Ectodermal cell (in vitro differentiated cells): ENCODE measurements around the gene DUSP10.

ENCODE experiments used
- H3K27ac ChIP-seq: 2 replicates; pipeline ENCODE4 v1.7.0; 2013; ENCODE audit warnings: mild to moderate bottlenecking, low read depth, low read length; ENCODE audit not compliant: insufficient read depth, poor library complexity, severe bottlenecking
- H3K27me3 ChIP-seq: 2 replicates; pipeline ENCODE4 v1.7.0; 2013; ENCODE audit warnings: mild to moderate bottlenecking, low read length; ENCODE audit not compliant: insufficient read depth, control insufficient read depth, poor library complexity, severe bottlenecking
- H3K36me3 ChIP-seq: one replicate; pipeline ENCODE4 v1.7.0; 2013; ENCODE audit warnings: low read length; ENCODE audit not compliant: control insufficient read depth, insufficient read depth
- H3K4me1 ChIP-seq: one replicate; pipeline ENCODE4 v1.7.0; 2013; ENCODE audit warnings: low read length; ENCODE audit not compliant: control insufficient read depth, insufficient read depth
- H3K4me3 ChIP-seq: 2 replicates; pipeline ENCODE4 v1.7.0; 2013; ENCODE audit warnings: low read depth, low read length, control low read depth; ENCODE audit not compliant: insufficient read depth
- H3K9me3 ChIP-seq: 2 replicates; pipeline ENCODE4 v1.7.0; 2013; ENCODE audit warnings: mild to moderate bottlenecking, low read length, moderate library complexity; ENCODE audit not compliant: control insufficient read depth
- WGBS, 2 experiments: methylation state at CpG; one replicate each; pipeline ENCODE4 v1.1.7; 2013; ENCODE audit warnings: missing lambda C conversion rate in 2 of 2; 5-methylcytosine and 5-hydroxymethylcytosine counted together

DUSP10 gene

DNA sequence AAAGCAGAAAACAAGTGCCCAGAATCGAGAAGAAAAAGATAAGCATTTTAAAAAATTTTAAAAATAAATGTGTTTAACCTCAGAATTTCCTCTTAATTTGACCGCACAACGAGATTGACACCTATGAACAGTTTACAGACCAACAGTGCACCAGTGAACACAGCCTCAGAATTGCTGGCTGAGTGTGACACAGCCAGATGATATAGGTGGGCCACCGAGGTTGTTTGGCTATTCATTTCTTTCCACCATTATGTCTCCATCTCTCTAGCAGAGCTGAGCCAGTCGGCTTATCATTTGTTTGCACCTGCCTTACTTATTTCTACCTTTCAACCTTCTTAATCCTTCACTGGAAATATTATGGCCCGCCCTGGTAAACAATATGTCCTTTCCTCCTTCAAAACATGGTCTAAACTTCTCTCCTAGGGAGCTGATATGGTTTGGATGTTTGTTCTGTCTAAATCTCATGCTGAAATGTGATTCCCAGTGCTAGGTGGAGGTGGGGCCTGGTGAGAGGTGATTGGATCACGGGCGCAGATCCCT lies 86.1 kb downstream of the DUSP10 start:
- H3K4me3 ChIP-seq = no peak overlapping the region
- H3K9me3 ChIP-seq = no peaks in the 10 kb centered on the region
- H3K4me1 ChIP-seq = no peaks in the 10 kb centered on the region
- H3K36me3 ChIP-seq = no peaks in the 10 kb centered on the region
- no peak overlapping the region for H3K27ac ChIP-seq
- 87 to 92% methylated on average over 8 of the region's 8 CpGs for WGBS, 2 experiments
- H3K27me3 ChIP-seq = no peaks in the 10 kb centered on the region
